K562 (cell line): Measurements from ENCODE around the gene CLHC1.

Source experiments
- JUNB ChIP-seq: fragments of 450-650 bp; formaldehyde crosslinking; conservative IDR thresholded peaks from 2 replicates; pipeline ENCODE4 v1.4.0; 2020; ENCODE audit warnings: mild to moderate bottlenecking
- RAD21 ChIP-seq, 2 experiments: fragments of 250-450 bp in 1 of 2; fragments of 450-650 bp in 1 of 2; sonication (Bioruptor Pico) in 1 of 2; formaldehyde crosslinking in 1 of 2; IDR thresholded peaks in 1 of 2; conservative IDR thresholded peaks in 1 of 2; 2 replicates each; pipeline versions ENCODE4 v1.4.0 to v1.8.0; 2020 to 2022; ENCODE audit warnings: mild to moderate bottlenecking in 2 of 2, moderate library complexity in 1 of 2
- SREBF2 ChIP-seq: sonication (generic); formaldehyde crosslinking; IDR thresholded peaks from 2 replicates; pipeline ENCODE4 v1.4.0; 2020; ENCODE audit warnings: mild to moderate bottlenecking, missing genetic modification reagents
- U2AF2 ChIP-seq: fragments of 200-400 bp; formaldehyde crosslinking; optimal IDR thresholded peaks from 2 replicates; pipeline ENCODE3; 2017; ENCODE audit warnings: low read depth, mild to moderate bottlenecking, low read length
- ZNF778 ChIP-seq: fragments of 450-650 bp; formaldehyde crosslinking; IDR thresholded peaks from 2 replicates; pipeline ENCODE4 v1.4.0; 2020; ENCODE audit warnings: mild to moderate bottlenecking, moderate library complexity
- TF ChIP-seq, protein P1 (sequence below), 3 experiments: IDR thresholded peaks in 2 of 3; conservative IDR thresholded peaks in 1 of 3; 2 replicates each; pipeline ENCODE4 v1.5.1; 2011 to 2012; ENCODE audit warnings: low read length in 3 of 3, mild to moderate bottlenecking in 3 of 3, control low read depth in 2 of 3, improper control_type of control experiment in 1 of 3, inconsistent platforms in 1 of 3, low read depth in 1 of 3, mixed read lengths in 1 of 3, moderate library complexity in 1 of 3; ENCODE audit not compliant: insufficient read depth in 2 of 3

DNA sequence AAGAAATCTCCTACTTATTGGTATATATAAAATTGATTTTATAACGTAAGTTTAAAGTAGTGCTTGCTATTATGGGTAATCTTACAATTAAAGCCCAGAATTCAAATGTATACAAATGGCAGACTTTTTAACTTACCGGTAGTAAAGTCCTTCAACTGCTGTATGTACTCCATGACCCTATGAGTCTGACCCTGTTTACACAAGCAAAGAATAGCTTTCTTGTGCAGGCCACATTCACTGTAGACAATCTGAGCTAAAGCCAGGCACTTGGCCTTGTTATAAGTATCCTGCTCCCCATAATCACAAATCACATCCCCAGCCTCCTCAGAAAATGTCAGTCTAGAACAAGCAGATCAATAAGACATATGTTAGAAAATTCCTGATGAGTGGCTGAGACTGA, 51.7 kb downstream of the CLHC1 start:
- TF ChIP-seq RAD21 (CRISPR knock-in tag; conservative IDR thresholded peaks at IDR 0.05 in 1 of 2, IDR thresholded peaks at IDR 0.05 in 1 of 2) = no peak
- TF ChIP-seq, protein P1, sequence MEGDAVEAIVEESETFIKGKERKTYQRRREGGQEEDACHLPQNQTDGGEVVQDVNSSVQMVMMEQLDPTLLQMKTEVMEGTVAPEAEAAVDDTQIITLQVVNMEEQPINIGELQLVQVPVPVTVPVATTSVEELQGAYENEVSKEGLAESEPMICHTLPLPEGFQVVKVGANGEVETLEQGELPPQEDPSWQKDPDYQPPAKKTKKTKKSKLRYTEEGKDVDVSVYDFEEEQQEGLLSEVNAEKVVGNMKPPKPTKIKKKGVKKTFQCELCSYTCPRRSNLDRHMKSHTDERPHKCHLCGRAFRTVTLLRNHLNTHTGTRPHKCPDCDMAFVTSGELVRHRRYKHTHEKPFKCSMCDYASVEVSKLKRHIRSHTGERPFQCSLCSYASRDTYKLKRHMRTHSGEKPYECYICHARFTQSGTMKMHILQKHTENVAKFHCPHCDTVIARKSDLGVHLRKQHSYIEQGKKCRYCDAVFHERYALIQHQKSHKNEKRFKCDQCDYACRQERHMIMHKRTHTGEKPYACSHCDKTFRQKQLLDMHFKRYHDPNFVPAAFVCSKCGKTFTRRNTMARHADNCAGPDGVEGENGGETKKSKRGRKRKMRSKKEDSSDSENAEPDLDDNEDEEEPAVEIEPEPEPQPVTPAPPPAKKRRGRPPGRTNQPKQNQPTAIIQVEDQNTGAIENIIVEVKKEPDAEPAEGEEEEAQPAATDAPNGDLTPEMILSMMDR (IDR thresholded peaks at IDR 0.05 in 2 of 3, conservative IDR thresholded peaks at IDR 0.05 in 1 of 3; ENCODE audit: insufficient read depth in 2 of 3, low read depth in 1 of 3, low read length in 3 of 3) = no peak
- no peak for TF ChIP-seq ZNF778
- TF ChIP-seq JUNB (CRISPR knock-in tag) = no peak
- no peak for TF ChIP-seq SREBF2 (CRISPR knock-in tag)
- no peak for TF ChIP-seq U2AF2
